ENCODE measurements around the gene PHACTR1. TPM values are rescaled to one million over a fixed set of nuclear protein-coding genes. Genes with fewer than 3 reads are reported as not detected.

PHACTR1 gene
- total and polyA plus RNA-seq, 2 of the 4 experiments (the other 2 are of a cell fraction) = not detected

DNA sequence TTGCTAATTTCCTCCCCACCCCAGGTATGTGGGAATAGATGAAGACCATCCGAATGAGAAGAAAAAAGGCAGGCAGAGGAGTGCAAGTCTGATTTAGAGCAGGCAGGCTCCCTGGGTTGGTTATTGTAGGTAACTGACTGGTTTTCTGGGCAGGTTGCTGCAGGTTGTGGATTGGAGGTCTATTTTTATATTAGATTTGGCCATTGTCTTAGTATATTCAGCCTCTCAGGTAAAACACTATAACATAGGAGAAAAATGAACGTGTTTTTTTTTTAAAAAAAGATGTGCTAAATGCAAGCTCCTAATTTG is 612.3 kb downstream of the PHACTR1 start:
- no peaks in the 10 kb centered on the region for H4K20me1 ChIP-seq (ENCODE audit: insufficient read depth, low read length)
- intact Hi-C loops (cut with micrococcal nuclease) (loop anchor here (1.0 kb wide), 2 partner anchors 26 to 134 kb away; no protein-coding TSS in a partner anchor), dilution Hi-C loops (cut with HindIII; ENCODE audit: low sequenced_read_pairs, unreplicated experiment) (no loop called here), in situ Hi-C loops (cut with MboI; ENCODE audit: low sequenced_read_pairs) (no loop called here)
- peak overlapping the region; percentile 80; the same call in 1 of the 2 replicates for H3K56ac ChIP-seq (ENCODE audit: extremely low read depth, insufficient read depth, low read length)
- no peak for TF ChIP-seq MAZ (IDR thresholded peaks at IDR 0.05; ENCODE audit: borderline replicate concordance, low read depth, low read length)
- TF ChIP-seq, protein P1, sequence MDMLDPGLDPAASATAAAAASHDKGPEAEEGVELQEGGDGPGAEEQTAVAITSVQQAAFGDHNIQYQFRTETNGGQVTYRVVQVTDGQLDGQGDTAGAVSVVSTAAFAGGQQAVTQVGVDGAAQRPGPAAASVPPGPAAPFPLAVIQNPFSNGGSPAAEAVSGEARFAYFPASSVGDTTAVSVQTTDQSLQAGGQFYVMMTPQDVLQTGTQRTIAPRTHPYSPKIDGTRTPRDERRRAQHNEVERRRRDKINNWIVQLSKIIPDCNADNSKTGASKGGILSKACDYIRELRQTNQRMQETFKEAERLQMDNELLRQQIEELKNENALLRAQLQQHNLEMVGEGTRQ (IDR thresholded peaks at IDR 0.05; ENCODE audit: low read depth, low read length) = 0 out of 2 replicates have a peak, but pooled peaks have one; percentile 0
- no peak for TF ChIP-seq CTCF (conservative IDR thresholded peaks at IDR 0.05; ENCODE audit: low read depth, low read length)
- no peak for TF ChIP-seq SMC3 (IDR thresholded peaks at IDR 0.05; ENCODE audit: low read depth, low read length)
- peak overlapping the region; percentile 86 for H3K23ac ChIP-seq (ENCODE audit: low read depth, low read length)
- BruUV-seq (replicated peaks) = no TSS peak
- ATAC-seq (ENCODE audit: low read depth) = no peak
- no peaks in the 10 kb centered on the region for H3K9me1 ChIP-seq (ENCODE audit: insufficient read depth, low read length)
- H3K36me3 ChIP-seq (ENCODE audit: control insufficient read depth, insufficient read depth, low read length) = no peaks in the 10 kb centered on the region
- peak overlapping the region; percentile 96 for H3K14ac ChIP-seq (replicated peaks; ENCODE audit: low read depth, low read length)
- peak overlapping the region; percentile 97 to 98 for H4K8ac ChIP-seq (ENCODE audit: low read depth in 2 of 2, low read length in 2 of 2)
- H2BK20ac ChIP-seq (ENCODE audit: low read depth, low read length) = no peak overlapping the region
- peak overlapping the region; percentile 92 for H3K4me2 ChIP-seq (ENCODE audit: low read depth, low read length)
- H3K4me1 ChIP-seq (ENCODE audit: control insufficient read depth, insufficient read depth, low read length) = no peaks in the 10 kb centered on the region; the same call in none of the 2 replicates
- no peak for DNase-seq
- peak overlapping the region; percentile 92 for H3K4ac ChIP-seq (ENCODE audit: low read depth, low read length)
- H3K4me3 ChIP-seq (ENCODE audit: insufficient read depth, low read depth, low read length) = peak overlapping the region; percentile 87
- peak overlapping the region; percentile 98 for H2AFZ ChIP-seq (replicated peaks; ENCODE audit: low read length, poor library complexity)
- peak overlapping the region; percentile 59 for H2AK9ac ChIP-seq (replicated peaks; ENCODE audit: low read depth, low read length, poor library complexity)
- peak overlapping the region; percentile 72 for H2BK120ac ChIP-seq (ENCODE audit: low read depth, low read length)
- H3K27me3 ChIP-seq (ENCODE audit: control insufficient read depth, insufficient read depth, low read length) = no peaks in the 10 kb centered on the region
- CTCF ChIA-PET = interaction anchor here (0.6 to 1.6 kb wide), 5 partner anchors 14 to 417 kb away, joined by 3 to 7 read pairs (median 3); no protein-coding TSS in a partner anchor
- H3K9me3 ChIP-seq (ENCODE audit: control insufficient read depth, insufficient read depth, low read length) = no peaks in the 10 kb centered on the region
- peak overlapping the region; percentile 42; the same call in 1 of the 2 replicates for H2AK5ac ChIP-seq (ENCODE audit: low read depth, low read length)
- WGBS, 2 experiments (ENCODE audit: extremely low coverage in 2 of 2, insufficient read length in 1 of 2) = no CpG with 5 or more reads among the region's 2 CpGs
- H3K18ac ChIP-seq (ENCODE audit: low read depth, low read length) = peak overlapping the region; percentile 18; the same call in 1 of the 2 replicates
- H4K5ac ChIP-seq (ENCODE audit: low read depth, low read length) = peak overlapping the region; percentile 96
- peak overlapping the region; percentile 75 for H3K27ac ChIP-seq (ENCODE audit: insufficient read depth, low read length)
- peak overlapping the region; percentile 86 for H3K9ac ChIP-seq (ENCODE audit: low read depth, low read length)
- peak overlapping the region; percentile 90 for H4K91ac ChIP-seq (ENCODE audit: insufficient read depth, low read depth, low read length)
- peaks cover 4 to 15% of the 10 kb centered on the region in 2 experiments for H3K79me1 ChIP-seq (ENCODE audit: low read depth in 1 of 2, low read length in 2 of 2)
- POLR2A ChIA-PET (ENCODE audit: unreplicated experiment) = interaction anchor here (1.2 kb wide), 2 partner anchors 25 to 246 kb away, joined by 4 to 5 read pairs; partner anchors contain the start of gene SIRT5
- peak overlapping the region; percentile 61 for H2BK5ac ChIP-seq (ENCODE audit: low read depth, low read length, poor library complexity, severe bottlenecking)
- peak overlapping the region; percentile 80; the same call in 1 of the 3 replicates for H2BK15ac ChIP-seq (ENCODE audit: low read depth, low read length)
